CD4-positive, alpha-beta T cell treated with Interleukin-6 for 4 hours (primary cell): ENCODE data around the gene KCNAB1.
"Not testable (repeated sequence)": the region's sequence is repeated elsewhere in the genome, so short reads cannot be mapped to it uniquely, and the experiment has no call there.

Experiments used
- DNase-seq: peaks from one replicate; pipeline ENCODE4 v3.0.0-alpha.2; 2020; ENCODE audit warnings: mixed read lengths

KCNAB1 gene

DNA sequence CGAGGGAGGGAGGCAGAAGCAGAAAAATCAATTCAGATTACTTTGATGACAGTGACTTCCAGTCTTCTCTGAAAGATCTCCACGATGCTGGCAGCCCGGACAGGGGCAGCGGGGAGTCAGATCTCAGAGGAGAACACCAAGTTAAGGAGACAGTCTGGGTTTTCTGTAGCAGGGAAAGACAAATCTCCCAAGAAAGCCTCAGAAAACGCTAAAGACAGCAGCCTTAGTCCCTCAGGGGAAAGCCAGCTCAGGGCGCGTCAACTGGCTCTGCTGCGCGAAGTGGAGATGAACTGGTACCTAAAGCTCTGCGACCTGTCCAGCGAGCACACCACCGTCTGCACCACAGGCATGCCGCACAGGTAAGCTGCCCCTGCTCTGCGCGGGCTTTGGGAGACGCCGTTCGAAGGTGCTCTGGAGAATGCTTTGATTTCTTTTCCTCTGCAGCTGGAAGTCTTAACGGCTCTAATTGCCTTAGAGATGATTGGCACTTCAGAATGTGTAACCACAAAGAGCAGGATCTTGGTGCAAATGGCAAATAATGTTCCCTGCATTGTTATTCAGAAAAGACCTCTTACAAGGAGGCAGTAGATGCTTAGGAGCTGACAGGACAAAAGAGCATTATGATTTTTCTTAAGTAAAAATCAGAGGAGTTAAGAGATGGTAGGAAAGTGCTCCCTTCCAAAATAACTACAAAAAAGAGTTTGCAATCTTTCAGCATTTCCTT is at the start of gene KCNAB1:
Gene KCNAB1 (plus strand): TSS at position 51 of the 724 bp plus-strand sequence.
- no peak for DNase-seq

DNA sequence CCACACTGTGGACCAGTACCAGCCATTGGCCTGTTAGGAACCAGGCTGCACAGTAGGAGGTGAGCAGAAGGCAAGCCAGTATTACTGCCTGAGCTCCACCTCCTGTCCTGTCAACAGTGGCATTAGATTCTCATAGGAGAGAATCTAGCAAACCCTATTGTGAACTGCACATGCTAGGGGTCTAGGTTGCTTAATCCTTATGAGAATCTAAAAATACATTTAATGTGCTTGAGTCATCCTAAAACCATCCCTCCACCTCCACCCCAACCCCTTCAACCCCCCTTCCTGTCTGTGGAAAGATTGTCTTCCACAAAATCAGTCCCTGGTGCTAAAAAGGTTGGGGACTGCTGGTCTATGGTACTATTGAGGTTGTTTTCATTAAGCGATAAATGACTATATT is 49.3 kb upstream of the KCNAB1 start:
- DNase-seq: no peak

DNA sequence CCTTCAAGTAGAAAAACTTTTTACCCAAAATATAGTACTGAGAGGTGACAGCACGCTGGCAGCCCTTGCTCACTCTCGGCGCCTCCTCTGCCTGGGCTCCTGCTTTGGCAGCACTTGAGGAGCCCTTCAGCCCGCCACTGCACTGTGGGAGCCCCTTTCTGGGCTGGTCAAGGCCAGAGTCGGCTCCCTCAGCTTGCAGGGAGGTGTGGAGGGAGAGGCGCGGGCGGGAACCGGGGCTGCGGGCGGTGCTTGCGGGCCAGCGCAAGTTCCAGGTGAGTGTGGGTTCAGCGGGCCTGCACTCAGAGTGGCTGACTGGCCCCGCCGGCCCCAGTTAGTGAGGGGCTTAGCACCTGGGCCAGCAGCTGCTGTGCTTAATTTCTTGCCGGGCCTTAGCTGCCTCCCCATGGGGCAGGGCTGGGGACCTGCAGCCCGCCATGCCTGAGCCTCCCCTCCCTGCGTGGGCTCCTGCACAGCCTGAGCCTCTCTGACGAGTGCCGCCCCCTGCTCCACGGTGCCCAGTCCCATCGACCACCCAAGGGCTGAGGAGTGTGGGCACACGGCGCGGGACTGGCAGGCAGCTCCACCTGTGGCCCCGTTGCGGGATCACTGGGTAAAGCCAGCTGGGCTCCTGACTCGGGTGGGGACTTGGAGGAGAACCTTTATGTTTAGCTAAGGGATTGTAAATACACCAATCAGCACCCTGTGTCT is 47.3 kb upstream of the KCNAB1 start:
- DNase-seq: not testable (repeated sequence)

DNA sequence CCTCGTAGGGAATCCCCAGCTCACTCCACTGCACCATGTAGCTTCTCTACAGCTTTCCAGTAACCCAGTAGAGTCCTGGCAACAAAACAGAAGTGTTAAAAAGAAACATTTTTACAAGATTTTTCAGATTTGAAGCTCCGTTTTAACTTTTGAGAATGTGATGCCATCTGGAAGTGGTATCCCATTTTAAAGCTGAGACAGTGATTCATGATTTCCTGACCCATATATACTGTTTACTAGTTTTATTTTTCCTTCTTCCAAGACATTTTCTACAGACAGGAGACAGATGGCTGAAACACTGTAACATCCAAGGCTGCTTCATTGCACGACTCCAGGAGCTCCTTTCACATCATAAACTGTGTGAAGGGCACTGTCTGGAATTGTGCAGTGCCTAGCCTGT is 30.3 kb upstream of the KCNAB1 start:
- no peak for DNase-seq

DNA sequence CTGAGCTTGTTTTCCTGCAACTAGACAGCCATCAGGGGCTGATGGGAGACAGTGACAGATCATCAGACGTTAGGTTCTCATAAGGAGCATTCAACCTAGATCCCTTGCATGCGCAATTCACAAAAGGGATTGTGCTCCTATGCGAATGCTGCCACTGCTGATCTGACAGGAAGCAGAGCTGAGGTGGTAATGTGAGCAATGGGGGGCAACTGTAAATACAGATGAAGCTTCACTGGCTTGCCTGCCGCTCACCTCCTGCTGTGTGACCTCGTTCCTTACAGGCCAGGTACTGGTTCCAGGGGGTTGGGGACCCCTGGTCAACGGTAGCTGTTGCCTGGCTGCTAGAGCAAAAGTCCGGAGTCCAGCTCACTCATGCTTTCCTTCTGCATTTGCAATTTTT is 26.4 kb upstream of the KCNAB1 start:
- DNase-seq: no peak

DNA sequence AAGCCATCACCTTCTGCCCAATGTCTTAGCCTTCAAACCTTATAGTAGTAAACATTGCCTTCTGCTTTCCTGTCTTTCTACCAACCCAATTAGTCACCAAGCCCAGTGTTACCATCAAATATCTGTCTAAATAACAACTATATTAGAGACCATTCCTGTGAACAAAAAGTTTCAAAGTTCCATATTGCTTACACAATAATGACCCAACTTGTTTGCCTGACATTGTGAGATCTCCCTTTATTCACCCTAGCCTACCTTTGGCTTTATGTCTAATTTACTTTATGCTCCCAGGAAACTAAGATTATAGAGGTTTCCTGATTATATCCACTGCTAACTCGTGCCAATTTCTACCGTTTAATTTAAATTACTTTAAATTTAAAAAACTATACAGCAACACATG is 26.0 kb upstream of the KCNAB1 start:
- no peak for DNase-seq

DNA sequence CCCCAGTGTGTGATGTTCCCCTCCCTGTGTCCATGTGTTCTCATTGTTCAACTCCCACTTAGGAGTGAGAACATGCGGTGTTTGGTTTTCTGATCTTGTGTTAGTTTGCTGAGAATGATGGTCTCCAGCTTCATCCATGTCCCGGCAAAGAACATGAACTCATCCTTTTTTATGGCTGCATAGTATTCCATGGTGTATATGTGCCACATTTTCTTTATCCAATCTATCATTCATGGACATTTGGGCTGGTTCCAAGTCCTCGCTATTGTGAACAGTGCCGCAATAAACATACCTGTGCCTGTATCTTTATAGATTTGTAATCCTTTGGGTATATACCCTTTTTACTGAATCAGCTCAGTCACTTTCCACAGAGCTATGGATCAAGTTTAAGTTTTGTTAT is 24.7 kb upstream of the KCNAB1 start:
- not testable (repeated sequence) for DNase-seq

DNA sequence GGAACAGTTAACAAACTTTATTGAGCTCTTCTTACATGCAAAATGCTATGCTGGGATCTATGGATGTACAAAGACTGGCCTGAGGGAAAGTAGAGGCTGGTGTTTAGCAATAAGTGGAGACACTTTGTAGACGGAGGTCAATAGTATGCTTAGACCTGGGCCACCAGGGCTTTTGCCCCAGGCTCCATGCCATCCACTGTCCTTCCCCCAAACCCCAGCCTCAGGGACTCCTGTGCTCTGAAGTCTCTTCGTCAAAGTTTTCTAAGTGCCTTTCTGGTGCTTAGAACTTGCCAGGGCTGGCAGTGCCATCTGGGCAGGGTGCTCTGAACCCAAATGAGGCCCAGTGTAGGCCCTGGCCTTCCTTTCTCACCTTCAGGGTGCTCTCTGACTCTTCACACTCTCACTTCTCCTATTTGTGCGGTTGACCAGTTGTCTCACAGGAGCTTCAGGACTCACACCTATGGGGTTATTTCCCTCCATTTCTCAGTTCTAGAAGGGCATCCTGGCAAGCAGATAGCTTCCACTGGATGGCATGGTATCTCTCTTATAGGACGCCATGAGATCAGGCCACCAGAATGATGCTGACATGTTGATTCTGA is 21.8 kb upstream of the KCNAB1 start:
- DNase-seq: no peak

DNA sequence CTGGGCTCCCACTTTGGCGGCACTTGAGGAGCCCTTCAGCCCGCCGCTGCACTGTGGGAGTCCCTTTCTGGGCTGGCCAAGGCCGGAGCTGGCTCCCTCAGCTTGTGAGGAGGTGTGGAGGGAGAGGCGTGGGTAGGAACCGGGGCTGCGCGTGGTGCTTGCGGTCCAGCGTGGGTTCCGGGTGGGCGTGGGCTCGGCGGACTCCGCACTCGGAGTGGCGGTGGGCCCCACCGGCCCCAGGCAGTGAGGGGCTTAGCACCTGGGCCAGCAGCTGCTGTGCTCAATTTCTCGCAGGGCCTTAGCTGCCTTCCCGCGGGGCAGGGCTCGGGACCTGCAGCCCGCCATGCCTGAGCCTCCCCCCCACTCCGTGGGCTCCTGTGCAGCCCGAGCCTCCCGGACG is 21.0 kb upstream of the KCNAB1 start:
- DNase-seq: not testable (repeated sequence)

DNA sequence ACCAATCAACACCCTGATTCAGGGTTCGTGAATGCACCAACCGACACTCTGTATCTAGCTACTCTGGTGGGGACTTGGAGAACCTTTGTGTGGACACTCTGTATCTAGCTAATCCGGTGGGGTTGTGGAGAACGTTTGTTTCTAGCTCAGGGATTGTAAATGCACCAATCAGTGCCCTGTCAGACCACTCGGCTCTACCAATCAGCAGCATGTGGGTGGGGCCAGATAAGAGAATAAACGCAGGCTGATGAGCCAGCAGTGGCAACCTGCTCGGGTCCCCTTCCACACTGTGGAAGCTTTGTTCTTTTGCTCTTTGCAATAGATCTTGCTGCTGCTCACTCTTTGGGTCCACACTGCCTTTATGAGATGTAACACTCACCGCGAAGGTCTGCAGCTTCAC is 20.4 kb upstream of the KCNAB1 start:
- DNase-seq: not testable (repeated sequence)

DNA sequence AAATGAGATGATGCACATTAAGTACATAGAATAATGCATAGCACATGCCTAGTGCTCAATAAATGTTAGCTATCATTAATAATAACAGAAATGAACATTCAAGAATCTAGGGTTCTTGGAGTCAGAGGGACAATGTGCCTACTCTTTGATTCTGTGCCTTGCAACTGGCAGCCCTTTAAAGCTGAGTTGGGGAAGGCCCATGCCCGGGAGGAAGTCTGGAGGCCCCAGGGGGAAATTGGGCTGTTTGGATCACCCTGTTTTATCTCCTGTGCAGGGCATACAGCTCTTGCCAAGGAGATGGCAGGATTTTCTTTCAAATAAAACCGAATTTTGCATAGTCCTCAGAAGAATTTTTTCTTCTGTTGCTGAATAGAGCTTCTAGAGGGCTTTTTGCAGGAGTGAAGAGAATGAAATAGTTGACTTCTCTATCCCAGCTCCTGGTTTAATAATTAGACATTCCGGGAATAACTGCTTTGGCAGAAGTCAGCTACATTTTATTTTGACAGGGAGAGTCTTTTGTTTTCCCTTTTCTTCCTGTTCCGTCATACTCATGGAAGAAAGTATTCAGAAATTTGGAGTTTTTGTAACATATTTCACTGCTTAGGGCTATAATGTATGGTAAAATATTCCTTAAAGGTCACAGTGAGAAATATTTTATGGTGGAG is 18.0 kb upstream of the KCNAB1 start:
- DNase-seq: no peak

DNA sequence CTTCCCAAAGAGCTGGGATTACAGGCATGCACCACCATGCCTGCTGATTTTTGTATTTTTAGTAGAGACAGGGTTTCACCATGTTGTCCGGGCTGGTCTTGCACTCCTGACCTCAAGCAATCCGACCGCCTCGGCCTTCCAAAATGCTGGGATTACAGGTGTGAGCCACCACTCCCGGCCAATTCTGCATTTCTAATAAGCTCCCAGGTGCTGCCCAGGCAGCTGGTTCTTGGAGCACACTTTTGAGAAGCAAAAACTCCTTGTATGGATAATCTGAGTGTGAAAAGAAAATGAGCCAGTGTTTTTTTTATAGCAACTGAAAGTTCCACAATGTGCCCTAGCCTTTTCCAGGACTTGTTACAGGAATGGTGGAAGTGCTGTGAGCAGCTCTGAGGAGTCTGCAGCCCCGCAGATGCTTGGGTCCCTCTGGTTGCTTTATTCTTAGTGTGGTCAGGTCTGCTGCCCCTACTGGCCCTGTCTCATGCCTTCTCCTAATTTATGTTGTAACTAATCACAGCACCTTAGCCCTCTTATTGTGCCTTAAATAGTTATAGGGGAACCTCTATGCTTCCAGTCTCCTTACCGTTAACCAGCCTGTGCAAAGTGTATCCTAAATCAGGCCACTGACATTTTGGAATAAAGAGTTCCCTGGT is 13.5 kb upstream of the KCNAB1 start:
- no peak for DNase-seq

DNA sequence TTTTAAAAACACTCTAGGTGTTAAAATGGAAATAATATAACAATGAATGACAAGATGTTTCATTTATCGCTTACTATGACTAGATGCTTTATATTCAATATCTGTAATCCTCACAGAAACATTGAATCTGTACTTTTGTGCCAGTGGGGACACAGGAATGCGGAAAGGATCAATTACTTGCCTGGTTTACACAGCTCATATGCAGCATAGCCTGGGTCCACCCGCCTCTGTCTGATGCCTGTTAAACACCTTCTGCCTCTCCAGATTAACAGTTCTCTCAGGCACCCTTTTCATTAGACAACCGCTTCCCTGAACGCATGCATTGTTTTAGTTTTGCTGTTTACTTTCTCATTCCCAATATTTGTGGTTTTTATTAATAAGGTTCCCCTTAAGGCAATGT is 12.9 kb upstream of the KCNAB1 start:
- no peak for DNase-seq

DNA sequence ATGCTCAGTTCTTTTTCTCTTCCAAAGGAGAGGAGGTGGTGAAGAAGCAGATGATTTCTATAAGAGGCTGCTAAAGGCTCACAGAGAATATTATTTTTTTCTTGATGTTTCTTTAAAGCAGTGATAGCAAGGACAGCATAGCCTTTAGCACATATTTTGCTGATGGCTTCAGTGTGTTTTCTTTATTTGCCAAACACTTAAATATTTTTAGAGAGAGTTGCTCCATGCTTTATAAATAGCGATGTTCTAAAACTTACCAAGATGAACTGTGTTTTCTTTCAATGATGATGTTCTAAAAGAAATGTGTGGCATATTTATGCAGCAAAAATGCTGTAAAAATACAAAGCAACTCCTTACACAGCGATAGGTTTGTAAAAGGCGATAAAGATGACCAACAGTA is 11.8 kb upstream of the KCNAB1 start:
- no peak for DNase-seq

DNA sequence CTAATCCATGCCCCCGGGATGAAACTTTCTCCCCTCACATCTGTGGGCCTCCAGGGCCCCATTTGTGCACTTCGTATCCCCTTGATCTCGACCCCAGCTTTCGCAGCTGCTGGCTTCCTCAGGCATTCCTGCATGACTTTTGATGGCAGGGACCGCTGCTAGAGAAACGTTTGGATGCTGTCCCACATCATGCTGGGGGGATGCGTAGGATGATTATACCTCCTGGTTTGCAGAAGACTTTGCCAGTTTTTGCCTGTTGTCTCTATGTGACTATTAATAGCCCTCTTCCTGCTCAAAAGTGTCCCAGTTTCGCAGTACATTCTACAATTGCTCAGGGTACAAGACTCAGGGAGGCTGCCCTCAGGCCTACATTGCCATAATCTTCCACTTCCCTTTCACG is 10.4 kb upstream of the KCNAB1 start:
- DNase-seq: no peak

DNA sequence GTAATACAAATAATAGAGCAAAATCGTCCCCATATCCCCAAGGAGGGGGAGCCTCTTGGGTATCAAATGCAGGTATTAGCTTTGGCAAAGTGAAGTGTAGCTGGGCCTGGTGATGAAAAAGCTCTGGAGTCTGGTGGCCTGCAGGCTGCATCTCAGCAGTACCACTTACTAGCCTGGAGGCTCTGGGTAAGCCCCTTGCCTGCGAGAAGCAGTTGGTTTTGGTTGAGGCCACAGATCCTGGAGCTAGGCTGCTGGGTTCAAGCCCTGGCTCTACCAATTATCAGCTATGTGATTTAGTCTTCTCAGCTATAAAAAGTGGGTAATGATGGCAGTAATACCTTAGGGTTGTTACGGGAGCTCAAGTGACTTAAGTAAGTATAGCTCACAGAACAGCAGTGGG is 6.1 kb downstream of the KCNAB1 start:
- DNase-seq: no peak

DNA sequence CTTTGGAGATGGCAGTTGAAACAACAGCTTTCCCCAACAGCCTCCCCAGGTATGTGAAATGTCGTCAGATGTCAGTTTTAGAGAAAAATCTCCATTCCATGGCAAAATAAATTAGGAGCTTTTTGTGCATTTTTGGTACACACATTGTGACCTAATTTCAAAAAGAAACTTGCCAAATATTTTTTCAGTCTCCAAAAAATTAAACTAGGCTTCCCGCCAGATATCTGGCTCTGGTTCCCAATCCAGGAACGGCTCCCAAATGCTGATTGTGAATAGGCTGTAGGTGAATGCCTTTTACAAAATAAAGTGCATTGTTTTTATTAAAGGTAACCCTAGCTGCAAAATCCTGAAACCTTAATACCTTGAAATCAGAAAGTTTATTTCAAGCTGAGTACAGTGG is 10.9 kb downstream of the KCNAB1 start:
- no peak for DNase-seq

DNA sequence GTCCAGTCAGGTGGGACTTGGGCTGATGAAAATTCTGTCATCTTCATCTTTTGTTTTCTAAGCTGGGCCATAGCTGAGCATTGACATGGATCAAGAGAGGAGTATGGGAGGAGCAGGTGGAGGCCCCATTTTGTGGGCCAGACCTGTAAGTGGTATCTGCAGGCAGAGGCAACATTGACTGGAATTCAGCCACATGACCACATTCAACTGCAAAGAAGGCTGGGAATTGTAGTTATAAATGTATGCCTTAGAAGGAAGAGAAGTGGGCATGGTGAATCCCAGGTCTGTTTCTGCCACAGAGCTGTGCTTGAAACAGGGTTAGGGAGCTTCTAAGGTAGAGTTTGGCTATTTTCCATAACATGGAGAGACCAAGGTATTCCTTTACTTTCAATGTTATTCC is 11.4 kb downstream of the KCNAB1 start:
- no peak for DNase-seq

DNA sequence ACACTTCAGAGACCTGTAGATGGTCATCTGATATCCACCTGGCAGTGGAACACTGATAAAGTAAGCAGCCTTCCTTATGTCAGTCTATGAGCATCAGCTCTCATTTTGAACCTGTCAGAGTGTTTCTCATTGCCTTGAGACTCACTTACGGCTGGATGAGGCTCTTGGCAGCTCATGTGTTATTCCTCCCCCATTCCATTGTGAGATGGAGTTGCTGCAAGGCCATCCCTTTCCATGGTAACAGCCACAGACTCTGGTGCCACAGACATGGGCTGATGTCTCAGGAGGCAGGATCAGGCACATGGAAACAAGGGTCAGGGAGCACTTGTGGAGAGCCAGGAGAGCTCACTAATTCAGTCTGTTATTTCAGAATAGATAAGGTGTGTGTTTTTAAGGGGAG is 11.9 kb downstream of the KCNAB1 start:
- DNase-seq: no peak

DNA sequence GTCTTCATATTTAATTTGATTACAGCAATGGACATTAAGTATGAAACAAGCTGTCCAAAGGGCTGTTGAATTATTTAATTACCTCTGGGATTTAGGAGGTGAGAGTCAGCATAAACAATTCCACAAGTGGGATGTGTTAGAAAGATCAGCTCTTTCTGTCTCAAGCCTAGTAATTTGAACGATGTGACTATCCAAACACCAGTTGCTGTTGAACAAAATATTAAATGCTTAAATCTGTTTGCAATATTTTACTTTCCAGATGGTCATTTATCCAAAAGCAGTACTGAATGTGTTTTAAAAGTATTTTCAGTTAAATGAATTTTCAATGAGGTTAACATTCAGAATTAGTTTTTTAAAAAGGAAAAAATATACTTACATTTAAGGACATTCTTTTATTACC is 12.7 kb downstream of the KCNAB1 start:
- DNase-seq: no peak

DNA sequence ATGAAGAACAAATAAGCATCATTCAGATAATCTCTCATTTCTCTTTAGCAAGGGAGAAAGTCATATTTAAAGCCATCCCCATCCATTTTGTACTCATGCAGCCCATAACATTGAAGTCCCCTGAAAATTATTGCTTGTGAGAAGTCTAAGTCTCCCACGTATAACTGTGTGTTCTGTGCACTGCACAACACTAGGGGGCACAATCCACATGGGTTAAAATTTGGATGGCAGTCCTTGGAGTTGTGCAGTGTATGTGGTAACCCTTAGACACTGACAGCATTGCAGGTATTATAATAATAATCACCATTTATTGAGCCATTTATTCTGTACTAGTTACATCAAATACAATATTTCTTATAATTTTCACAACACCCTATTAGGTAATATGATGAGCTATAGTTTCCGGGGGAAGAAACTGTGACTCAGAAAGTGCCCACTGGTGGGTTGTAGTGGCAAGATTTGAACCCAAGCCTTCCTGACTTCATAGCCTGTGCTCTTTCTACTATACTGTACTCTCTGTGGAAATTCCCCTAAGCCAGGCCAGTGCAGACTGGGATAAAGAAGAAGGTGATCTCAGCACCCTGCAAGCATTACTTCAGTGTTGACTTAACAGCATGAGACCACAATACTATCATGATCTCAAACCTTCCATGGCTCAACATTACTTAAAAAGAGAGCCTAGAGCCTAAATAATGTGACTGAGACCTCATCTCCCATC is 15.7 kb downstream of the KCNAB1 start:
- no peak for DNase-seq

DNA sequence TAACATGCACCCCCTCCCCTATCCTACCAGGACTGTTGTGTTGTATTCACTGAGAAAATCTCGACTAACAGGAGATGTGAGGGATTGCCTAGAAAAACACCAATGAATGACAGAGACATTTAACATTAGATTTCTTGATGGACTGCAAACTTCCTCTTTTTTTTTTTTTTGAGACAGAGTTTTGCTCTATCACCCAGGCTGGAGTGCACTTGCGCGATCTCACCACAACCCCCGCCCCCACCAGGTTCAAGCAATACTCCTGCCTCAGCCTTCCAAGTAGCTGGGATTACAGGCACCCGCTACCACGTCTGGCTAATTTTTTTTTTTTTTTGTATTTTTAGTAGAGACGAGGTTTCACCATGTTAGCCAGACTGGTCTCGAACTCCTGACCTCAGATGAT is 17.0 kb downstream of the KCNAB1 start:
- not testable (repeated sequence) for DNase-seq
